Stimulated activated CD8-positive, alpha-beta memory T cell treated with anti-CD3 and anti-CD28 coated beads, Interleukin-15, amount 100 ng/mL, for 48 hours (primary cell): ENCODE measurements around the gene KDM5B.
"Not testable (repeated sequence)": the region's sequence is repeated elsewhere in the genome, so short reads cannot be mapped to it uniquely, and the experiment has no call there.

Experiments used
- DNase-seq, 2 donors: peaks; one replicate each; pipeline ENCODE4 v3.0.0-alpha.2; 2020; ENCODE audit warnings: low read depth in 2 of 2

Gene KDM5B

DNA sequence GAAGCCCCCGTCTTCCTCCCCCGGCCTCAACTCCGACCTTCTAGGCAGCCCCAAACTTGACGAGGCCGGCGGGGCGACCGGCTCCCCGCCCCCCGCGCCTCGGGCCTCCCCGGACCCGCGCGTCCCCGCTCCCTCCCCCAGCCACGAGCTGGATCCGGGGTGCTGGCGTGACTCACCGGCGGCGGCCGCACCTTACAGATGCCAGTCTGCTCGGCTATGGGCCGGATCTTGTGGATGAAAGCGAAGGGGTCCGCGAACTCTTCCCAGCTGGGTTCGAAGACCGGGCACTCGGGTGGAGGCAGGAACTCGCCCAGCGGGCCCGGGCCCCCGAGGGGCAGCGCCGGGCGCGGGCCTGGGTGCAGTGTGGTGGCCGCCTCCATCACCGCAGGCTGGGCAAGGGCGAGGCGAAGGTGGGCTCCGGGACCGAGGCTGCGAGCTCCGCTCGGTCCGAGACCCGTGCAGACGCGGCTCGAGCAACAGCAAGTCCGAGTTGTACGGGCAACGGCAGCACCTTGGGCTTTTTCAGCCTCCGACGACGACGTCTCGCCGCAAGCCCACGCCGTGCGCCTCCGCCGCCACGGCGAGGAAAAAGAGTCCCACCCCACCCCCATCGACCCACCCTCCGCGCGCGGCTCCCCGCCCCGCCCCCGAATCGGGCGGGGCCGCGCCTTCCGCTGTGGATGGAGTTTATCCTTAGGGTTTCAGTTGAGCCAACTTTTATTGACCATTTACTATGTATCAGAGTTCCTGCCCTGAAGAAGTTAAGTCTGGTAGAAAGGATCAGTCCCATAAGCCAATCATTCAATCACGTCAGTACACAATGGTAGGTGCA is at the start of gene KDM5B:
Gene KDM5B, minus strand, starts transcription at position 496 of the 832 bp plus-strand sequence. Its CDS starts 116 bp downstream, at position 380.
- DNase-seq: peak; percentile 52 to 54

DNA sequence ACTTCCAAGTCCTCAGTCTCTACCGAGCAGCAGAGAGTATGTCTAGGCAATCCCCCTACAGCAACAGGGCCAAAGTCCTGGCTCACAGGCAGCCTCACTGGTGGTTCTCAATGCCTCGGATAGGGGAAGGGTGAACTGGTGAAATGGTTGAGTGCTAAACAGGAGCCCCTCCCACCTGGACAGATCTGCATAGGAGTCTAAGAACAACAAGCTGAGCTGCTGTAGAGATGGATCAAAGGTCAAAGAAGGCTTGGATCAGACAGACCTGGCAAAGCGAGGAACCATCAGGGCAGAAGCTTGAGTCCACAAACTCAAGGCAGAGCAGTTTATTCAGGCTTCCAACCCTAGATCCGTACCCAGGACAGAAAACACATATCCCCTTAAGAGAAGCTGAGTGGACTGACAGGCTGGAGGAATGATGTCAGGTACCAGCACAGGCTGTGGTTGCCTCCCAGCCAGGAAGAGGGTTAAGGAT is 49.0 kb upstream of the KDM5B start:
- no peak for DNase-seq

DNA sequence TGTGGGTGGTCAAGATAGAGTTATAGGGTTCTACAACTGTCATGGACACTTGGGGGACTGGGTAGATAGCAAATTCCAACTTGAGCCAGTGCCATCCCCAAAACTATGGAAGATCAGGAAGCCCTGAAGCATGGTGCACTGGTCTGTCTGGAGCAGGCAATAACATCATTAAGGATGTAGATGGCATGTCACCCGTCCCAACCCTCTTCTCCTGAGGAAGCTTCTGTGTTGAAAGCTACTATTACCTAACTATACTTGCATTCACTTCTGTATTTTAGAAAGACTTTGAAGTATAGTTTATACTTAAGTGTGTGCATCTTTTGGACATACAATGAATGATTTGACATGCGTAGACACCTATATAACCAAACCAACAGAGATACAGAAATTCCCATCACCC is 47.8 kb upstream of the KDM5B start:
- no peak for DNase-seq

DNA sequence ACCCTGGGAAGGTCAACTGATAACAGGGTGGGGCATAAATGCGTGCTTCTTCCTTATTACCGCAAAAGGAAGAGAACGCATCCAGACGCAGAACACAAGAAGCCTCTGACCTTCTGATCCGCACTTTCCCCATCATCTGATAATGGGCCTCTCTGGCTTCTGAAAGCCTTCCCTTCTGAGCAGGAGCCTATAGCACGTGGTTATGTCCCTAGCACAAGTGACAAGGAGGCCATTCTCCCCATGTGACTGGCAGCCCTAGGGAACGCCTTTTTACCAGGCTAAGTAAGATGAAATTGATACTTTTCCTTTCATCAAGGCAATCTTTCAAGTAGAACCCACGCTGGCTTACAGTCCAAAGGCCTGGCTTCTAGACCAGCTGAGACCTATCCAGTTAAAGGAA is 46.6 kb upstream of the KDM5B start:
- no peak for DNase-seq

DNA sequence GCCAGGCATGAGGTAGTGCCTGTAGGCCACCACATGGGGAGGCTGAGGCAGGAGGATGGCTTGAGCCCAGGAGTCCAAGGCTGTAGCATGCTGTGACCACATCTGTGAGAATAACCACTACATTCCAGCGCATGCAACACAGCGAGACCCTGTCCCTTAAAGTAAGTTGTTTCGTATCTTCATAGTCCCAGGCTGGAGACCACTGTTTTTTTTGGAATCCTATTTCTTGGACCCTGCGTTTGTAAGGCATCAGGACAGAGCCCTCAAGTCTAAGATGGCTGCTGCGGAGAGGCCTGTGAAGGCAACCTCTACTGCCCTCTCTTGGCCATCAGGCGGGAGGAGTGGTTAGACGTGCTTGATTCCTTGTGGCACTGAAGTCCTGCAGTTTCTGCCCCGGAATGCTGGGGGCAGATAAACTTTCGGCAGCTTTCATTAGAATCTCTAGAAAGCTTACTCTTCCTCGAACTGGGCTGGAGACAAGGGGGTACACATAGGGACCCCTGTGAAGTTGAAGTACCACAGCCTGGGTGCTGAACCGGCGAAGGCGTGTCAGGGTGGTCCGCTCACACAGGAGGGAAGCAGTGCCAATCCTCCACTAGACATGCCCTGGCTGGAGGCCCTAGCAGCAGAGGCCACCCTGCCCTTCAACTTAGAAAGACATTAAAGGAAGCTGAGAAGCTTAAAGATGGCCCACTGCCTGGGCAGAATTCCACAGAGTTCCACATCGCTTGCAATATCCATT is 44.1 kb upstream of the KDM5B start:
- DNase-seq: peak in 1 of 2 donors; percentile 21

DNA sequence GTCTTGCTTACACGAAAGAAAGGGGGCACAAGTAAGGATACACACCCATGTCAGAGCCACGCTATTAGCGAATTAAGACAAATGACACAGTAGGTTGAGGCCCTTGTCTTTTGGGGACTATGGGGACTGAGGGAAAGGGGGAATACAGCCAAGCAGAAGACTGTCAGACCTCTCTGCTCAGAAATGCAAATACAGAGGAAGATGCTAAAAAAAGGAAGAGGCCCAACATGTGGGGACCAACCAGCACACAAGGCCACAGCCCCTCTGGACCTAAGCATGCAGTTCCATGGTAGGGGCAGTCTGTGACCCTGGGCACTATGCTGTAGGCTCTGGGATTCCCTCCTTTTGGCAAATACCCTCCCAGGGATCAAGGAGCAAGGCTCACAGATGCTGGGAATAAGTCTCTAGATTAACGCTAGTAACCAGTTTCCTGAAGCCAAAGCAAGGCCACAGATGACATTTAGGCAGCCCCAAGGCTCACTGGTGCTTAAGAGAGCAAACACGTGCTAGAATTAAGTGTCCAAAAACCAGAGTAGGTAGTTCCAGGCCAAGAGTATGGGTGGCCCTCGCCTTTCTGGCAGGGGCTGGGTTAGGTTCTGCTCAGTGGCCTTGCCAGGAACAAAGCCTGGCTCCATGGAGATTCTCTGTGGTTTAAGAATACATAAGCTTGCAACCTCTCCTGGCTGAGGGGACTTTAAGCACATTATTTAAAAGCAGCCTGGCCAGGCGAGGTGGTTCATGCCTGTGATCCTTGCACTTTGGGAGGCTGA is 42.6 kb upstream of the KDM5B start:
- no peak for DNase-seq

DNA sequence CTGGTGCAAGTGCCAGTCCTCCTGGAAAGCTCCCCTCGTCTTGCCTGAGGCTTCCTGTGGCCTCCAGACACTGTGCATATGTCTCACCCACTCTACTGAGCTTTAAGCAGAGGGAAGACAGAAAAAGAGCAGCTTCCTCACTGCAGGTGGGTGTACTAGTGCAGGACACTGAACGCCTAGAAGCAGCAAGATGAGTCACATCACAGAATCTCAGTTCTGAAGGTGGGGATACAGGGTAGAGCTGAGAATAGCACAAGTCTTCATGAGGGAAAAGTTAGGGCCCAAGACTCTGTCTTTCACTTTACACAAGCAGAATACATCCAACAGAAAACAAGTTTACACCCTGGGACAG is 39.9 kb upstream of the KDM5B start:
- no peak for DNase-seq

DNA sequence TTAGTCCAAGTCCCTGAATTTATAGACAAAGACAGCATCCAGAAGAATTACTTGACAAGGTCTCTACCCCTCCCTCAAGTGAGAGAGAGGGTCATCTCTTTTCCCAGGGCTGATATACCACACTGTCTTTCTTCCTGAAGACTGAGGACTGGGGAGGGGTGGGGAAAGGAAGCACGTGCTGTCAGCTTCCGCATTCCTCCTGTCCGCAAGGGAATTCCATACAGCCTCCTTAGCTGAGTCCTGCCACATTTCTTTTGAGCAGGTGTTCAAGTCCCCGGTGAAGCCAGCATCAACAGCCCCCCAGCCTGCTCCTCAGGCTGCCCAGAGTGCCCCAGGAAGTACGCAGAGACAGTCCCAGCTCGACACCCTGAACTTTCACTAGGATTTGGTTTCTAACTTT is 36.7 kb upstream of the KDM5B start:
- DNase-seq: no peak

DNA sequence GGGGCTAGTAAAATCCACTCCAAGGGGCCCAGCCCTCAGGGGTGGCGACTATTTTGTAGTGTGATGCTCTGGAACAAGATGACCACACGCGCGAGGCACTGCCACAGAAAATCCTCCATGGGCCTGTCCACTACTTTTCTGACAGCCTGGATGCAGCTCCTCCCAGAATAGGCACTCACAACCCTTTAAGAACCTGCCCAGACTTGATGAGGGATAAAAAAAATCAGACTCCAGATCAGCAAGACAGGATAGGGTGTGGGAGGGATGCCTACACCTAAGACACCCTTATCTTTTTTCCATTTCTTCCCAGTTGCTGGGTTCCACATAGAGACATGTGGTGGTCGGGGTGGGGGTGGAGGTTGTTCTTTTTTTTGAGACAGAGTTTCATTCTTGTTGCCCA is 36.0 kb upstream of the KDM5B start:
- no peak for DNase-seq

DNA sequence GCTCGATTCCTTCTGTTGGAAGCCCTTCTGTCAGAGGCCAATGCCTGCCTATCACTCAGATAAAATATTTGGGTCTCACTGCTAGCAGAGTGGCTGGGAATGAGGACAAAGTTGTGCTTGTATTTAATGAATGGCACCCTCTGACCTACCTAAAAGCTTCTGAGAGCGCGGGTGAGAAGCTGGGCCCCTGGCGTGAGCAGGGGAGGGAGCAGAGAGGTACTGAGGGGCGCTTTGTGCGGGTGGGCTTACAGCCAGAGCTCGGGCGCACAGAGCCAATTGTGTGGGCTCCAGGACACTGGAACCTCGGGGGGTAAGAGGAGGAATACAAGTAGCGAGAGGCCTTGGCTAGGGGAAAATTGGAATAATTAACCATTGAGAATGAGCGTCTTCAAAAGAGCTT is 34.9 kb upstream of the KDM5B start:
- DNase-seq: no peak

DNA sequence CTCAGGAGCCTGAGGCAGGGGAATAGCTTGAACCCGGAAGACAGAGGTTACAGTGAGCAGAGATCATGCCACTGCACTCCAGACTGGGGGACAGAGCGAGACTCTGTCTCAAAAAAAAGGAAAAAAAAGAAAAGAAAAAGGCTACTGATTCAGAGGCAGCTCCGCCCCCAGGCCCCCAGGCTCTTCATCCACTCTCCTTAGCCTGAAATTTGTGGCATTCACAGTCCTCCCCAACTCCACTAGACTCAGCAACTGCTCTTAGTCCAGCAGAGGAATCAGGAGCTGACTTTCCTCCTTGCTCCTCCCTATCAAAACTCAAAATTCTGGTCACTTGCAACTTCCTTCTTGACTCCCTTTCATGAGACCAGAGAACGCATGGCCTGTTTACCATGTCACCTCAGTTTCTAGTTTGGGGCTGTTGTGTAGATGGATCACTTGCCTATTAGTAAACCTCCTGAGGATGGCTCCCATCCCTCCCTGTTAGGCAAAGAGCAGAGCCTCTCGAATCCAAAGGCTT is 29.6 kb upstream of the KDM5B start:
- no peak for DNase-seq

DNA sequence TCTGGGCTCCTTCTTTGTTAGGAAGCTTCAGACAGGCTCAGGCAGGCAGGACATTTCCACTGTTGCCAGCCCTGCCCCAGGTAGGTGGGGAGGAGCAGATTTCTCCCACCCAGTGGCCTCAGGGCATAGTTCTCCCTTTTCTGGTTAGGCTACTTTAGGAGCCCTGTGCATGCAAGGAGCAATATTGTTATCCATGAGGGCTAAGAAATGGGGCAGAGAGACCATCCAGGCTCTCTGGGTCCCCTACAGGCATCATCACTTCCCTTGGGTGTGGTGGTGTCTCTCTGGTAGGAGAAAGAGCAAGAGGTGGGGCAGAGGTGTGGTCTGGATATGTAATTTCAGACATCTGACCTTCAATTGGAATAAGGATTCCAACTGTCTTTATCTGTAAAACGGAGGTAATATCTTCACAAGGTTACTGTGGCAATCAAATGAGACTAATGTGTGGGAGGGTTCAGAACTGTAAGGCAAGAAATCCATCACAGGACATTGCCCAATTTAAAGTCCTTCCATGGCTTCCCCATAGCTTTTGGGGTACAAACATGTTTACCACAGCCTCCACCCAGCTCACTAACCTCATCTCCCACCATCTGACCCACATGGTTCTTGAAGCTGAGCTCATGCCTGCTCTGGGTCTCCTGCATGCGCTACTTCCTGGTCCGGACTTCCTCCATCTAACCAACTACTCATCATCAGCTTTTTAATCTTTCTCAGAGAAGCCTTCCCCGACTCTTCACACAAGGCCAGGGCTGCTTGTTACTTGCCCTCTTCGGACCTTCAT is 28.6 kb upstream of the KDM5B start:
- no peak for DNase-seq

DNA sequence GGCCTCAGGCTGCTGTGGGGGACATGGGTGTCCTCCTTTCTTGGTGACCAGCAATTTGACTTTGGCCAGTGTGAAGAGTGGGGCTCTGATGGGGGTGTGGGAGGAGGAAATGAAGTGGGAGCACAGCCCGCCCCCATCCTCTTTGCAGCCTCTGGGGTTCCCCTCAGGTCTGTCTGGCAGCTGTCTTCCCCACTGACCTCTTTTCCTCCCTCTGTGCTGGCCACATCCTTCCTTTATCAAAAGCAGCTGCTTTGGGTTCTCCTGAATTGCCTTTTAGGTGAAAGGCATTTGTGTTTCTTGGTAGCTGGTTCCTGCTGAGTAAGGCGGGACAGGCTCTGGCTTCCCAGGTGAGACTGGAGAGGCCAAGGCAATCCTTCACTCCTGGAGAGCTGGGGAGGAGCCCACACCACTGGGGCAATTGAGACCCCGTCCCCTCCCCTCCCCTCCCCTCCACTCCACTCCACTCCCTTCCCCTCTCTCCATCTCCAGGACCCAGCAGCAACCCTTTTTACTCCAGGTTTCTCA is 27.4 kb upstream of the KDM5B start:
- DNase-seq: no peak

DNA sequence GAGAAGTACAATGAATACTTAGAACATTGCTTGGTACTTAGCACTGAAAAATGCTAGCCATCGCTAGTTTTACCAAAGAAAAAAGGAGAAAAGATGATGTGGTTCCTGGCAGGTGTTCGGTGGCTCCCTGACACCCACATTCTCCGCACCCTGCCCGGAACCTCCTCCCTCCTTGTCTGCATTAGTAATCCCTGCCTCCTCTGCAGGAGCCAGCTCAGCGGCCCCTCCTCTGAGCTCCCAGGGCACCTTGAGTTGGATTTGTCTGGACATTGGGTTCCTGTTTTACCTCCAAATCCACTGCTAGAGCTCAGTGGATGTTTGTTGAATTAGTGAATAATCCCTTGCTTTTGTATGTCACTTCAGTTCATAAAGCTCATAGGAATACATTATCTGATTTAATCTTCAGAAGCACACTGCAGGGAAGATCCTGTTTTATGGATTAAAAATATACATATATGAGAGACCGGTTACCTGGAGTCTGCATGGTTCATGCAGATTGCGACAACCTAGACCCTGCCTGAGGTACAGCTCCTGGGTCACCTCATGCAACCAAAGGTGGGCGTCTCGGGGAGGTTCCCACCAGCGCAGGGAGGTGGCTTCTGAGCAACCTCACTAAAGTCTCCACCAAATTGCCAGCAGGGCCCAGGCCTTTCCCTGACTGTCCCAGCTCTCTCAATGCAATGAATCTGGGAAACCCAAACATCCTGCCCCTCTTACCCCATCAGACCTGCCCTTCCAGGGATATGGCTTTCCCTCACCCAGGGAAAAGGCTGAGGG is 26.7 kb upstream of the KDM5B start:
- DNase-seq: peak in 1 of 2 donors; percentile 13

DNA sequence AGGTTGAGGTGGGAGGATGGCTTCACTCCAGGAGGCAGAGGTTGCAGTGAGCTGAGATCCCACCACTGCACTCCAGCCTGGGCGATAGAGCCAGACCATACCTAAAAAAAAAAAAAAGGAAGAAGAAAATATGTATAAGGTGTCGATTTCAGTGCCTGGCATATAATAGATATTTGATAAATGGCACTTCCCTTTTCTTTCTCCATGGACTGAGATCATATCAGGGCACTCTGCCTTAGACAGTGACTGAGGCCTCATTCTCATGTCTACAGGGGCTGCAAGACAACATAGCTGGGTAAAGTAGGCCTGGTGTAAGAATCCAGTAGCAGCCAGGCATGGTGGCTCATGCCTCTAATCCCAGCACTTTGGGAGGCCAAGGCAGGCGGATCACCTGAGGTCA is 23.7 kb upstream of the KDM5B start:
- DNase-seq: no peak

DNA sequence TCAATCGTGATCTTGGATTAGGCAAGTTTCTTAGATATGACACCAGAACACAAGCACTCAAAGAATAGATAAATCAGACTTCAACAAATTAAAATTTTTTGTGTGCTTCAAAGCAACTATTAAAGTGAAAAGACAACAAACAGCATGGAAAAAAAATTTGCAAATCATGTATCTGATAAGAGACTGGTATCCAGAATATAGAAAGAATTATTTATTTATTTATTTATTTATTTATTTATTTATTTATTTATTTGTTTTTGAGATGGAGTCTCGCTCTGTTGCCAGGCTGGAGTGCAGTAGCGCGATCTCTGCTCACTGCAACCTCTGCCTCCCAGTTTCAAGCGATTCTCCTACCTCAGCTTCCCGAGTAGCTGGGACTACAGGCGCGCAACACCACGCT is 21.0 kb upstream of the KDM5B start:
- not testable (repeated sequence) for DNase-seq

DNA sequence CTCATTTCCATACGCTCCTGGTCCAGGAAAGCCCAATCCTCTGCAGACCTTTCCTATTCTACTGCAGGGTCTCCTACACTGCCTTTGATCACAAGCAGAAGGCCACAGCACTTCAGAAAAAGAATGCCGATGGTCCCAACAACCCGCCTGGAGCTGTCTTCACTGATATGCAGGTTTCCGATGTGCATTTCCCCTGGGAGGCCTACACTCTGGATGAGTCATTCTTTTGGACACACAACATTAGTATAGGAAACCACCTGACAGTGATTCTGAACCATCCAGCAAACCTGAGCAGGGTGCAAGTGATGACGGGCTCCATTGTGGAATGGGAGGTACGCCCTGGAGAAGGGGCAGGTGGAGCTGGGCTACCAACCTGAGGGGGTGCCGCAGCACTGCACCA is 17.5 kb upstream of the KDM5B start:
- no peak for DNase-seq

DNA sequence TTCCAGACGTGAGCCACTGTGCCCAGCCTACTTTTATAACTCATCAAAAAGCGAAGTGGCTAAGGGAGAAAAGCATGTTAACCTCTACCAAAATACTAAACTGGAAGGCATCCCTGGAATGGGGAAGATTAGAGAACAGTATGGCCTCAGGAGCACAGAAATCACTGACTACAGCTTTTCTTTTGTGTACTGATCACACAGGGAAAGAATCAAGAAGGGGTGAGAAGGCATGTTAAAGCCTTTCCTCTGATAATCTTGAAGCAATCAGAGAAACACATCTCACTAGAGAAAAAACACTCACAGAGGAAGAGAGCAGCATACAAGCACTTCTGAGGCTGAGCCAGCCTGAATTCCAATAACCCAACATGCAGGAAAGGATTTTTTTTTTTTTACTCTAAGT is 13.2 kb upstream of the KDM5B start:
- DNase-seq: no peak

DNA sequence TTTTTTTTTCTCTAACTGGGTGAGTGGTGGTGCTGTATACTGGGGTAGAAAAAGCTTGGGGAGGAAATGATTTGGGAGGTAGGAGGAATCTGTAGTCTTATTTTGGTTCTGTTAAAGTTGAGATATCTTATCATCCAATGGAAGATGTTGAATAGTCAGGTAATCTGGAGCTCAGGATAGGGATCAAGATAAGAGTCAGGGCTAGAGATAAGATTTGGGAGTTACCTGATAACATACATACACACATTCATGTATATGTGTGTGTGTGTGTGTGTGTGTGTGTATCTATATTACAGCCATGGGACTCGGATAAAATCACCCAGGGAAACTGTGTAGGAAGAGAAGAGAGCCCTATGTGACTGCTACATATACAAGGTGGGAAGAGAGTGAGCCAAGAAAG is 10.6 kb upstream of the KDM5B start:
- no peak for DNase-seq

DNA sequence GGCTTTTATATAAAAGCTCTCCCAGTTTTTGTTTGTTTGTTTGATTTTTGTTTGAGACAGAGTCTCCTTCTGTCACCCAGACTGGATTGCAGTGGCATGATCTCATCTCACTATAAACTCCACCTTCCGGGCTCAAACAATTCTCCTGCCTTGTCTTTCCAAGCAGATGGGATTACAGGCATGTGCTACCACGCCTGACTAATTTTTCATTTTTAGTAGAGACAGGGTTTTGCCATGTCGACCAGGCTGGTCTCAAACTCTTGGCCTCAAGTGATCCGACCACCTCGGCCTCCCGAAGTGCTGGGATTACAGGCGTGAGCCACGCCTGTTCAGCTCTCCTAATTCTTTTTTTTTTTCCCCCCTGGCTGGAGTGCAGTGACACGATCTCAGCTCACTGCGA is 6.9 kb upstream of the KDM5B start:
- DNase-seq: no peak
